Stomach (tissue), 19 donors: ENCODE data around the gene ZNF570. TPM values are rescaled to one million over a fixed set of nuclear protein-coding genes. Genes with fewer than 3 reads are reported as not detected.

Source experiments
- DNase-seq, 2 donors: peaks; one replicate each; pipeline versions ENCODE4 v3.0.0 to v3.0.0-alpha.2; 2013 to 2019
- H3K27ac ChIP-seq, 5 donors: fragments of 200-600 bp in 4 of 5; sonication (generic) in 4 of 5; one replicate each; pipeline ENCODE4 v1.5.1; 2013 to 2019; ENCODE audit warnings: mild to moderate bottlenecking in 1 of 5, moderate library complexity in 1 of 5
- H3K27me3 ChIP-seq, 3 donors: fragments of 200-600 bp; sonication (generic); one replicate each; pipeline ENCODE4 v1.5.1; 2017 to 2019; ENCODE audit warnings: mixed run types in 1 of 3
- H3K36me3 ChIP-seq, 4 donors: fragments of 200-600 bp; sonication (generic); 1 replicate in 3 of 4; 2 replicates in 1 of 4; pipeline ENCODE4 v1.5.1; 2016 to 2019
- H3K4me1 ChIP-seq, 4 donors: fragments of 200-600 bp; sonication (generic); one replicate each; pipeline ENCODE4 v1.5.1; 2016 to 2019
- H3K4me3 ChIP-seq, 4 donors: fragments of 200-600 bp; sonication (generic) in 3 of 4; one replicate each; pipeline ENCODE4 v1.5.1; 2016 to 2019; ENCODE audit warnings: mild to moderate bottlenecking in 1 of 4
- H3K9me3 ChIP-seq, 4 donors: fragments of 200-600 bp; sonication (generic); one replicate each; pipeline ENCODE4 v1.5.1; 2016 to 2019
- EP300 ChIP-seq: sonication (generic); formaldehyde crosslinking; IDR thresholded peaks from one replicate; pipeline ENCODE4 v1.6.1; 2017; ENCODE audit warnings: antibody characterized with exemption
- POLR2A ChIP-seq, 4 donors: fragments of 450-650 bp; IDR thresholded peaks; one replicate each; pipeline ENCODE4 v1.6.1; 2016; ENCODE audit warnings: antibody characterized with exemption in 4 of 4, control low read depth in 2 of 4, mild to moderate bottlenecking in 1 of 4, moderate library complexity in 1 of 4
- POLR2AphosphoS5 ChIP-seq, 3 donors: sonication (generic); formaldehyde crosslinking; IDR thresholded peaks; one replicate each; pipeline ENCODE4 v1.6.1; 2016; ENCODE audit warnings: antibody characterized with exemption in 3 of 3
- WGBS, 5 donors: extraction: QIAGEN DNeasy Blood & Tissue Kit in 3 of 5; methylation state at CpG; one replicate each; pipeline versions ENCODE4 v1.1.5 to v1.1.7; 2013 to 2018; 5-methylcytosine and 5-hydroxymethylcytosine counted together
- intact Hi-C: fragments of 100-400 bp; cut with DNase I; formaldehyde crosslinking; loops from one replicate; pipeline ENCODE4 v1.15.1; 2023; ENCODE audit warnings: low total_unique reads
- long read RNA-seq, 10 donors: transcript quantifications; one replicate each; lab custom pipeline, GENCODE V29; 2026
- polyA plus RNA-seq, 3 donors: library from polyadenylated mRNA; stranded (reverse); fragments of 200-250 nt; gene quantifications; one replicate each; pipeline ENCODE4 v1.2.3, GENCODE V29; 2013
- total RNA-seq, 5 donors: library from RNA; depleted of rRNA; stranded (reverse); fragments of >200 nt; gene quantifications; one replicate each; pipeline versions ENCODE4 v1.1.0 to v1.2.3, GENCODE V29; 2014 to 2016
- TF ChIP-seq, protein P1 (sequence below), 7 experiments: fragments of 450-650 bp in 4 of 7; fragments of 200-600 bp in 3 of 7; sonication (generic) in 3 of 7; IDR thresholded peaks; one replicate each; pipeline ENCODE4 v1.5.1; 2016 to 2019; ENCODE audit warnings: antibody characterized with exemption in 7 of 7, control low read depth in 2 of 7, mild to moderate bottlenecking in 1 of 7
- donor health status: healthy with polysubstance abuse.
- donor health status: Bipolar disorder and iron deficiency.
- donor health status: healthy.

ZNF570 gene
- total RNA-seq (10 to 100 TPM in 2 of 5 donors, 1 to 10 TPM in 3; 3.8 to 17.1 (median 8.8) TPM), polyA plus RNA-seq (1 to 10 TPM; 1.4 to 2.4 (median 1.6) TPM)
- long read RNA-seq, donor 1, partial matches to known transcripts = 0 of 1 reads
- long read RNA-seq, donor 1, other reads (novel, unspliced or antisense) = 0 of 1 reads
- long read RNA-seq, donor 2, full-length matches to known transcripts = 1 of 1 reads
- long read RNA-seq, donor 2, partial matches to known transcripts = 0 of 1 reads
- long read RNA-seq, donor 2, other reads (novel, unspliced or antisense) = 0 of 1 reads
- long read RNA-seq, donor 3 = 0 reads
- long read RNA-seq, donor 4 = 0 reads
- long read RNA-seq, donor 5, full-length matches to known transcripts = 2 of 2 reads
- long read RNA-seq, donor 5, partial matches to known transcripts = 0 of 2 reads
- long read RNA-seq, donor 5, other reads (novel, unspliced or antisense) = 0 of 2 reads
- long read RNA-seq, donor 6, full-length matches to known transcripts = 3 of 3 reads
- long read RNA-seq, donor 6, partial matches to known transcripts = 0 of 3 reads
- long read RNA-seq, donor 6, other reads (novel, unspliced or antisense) = 0 of 3 reads
- long read RNA-seq, donor 7 = 0 reads
- long read RNA-seq, donor 8, full-length matches to known transcripts = 1 of 1 reads
- long read RNA-seq, donor 8, partial matches to known transcripts = 0 of 1 reads
- long read RNA-seq, donor 8, other reads (novel, unspliced or antisense) = 0 of 1 reads
- long read RNA-seq, donor 9, full-length matches to known transcripts = 1 of 1 reads
- long read RNA-seq, donor 9, partial matches to known transcripts = 0 of 1 reads
- long read RNA-seq, donor 9, other reads (novel, unspliced or antisense) = 0 of 1 reads
- long read RNA-seq, donor 10, full-length matches to known transcripts = 2 of 2 reads
- long read RNA-seq, donor 10, partial matches to known transcripts = 0 of 2 reads
- long read RNA-seq, donor 10, other reads (novel, unspliced or antisense) = 0 of 2 reads

DNA sequence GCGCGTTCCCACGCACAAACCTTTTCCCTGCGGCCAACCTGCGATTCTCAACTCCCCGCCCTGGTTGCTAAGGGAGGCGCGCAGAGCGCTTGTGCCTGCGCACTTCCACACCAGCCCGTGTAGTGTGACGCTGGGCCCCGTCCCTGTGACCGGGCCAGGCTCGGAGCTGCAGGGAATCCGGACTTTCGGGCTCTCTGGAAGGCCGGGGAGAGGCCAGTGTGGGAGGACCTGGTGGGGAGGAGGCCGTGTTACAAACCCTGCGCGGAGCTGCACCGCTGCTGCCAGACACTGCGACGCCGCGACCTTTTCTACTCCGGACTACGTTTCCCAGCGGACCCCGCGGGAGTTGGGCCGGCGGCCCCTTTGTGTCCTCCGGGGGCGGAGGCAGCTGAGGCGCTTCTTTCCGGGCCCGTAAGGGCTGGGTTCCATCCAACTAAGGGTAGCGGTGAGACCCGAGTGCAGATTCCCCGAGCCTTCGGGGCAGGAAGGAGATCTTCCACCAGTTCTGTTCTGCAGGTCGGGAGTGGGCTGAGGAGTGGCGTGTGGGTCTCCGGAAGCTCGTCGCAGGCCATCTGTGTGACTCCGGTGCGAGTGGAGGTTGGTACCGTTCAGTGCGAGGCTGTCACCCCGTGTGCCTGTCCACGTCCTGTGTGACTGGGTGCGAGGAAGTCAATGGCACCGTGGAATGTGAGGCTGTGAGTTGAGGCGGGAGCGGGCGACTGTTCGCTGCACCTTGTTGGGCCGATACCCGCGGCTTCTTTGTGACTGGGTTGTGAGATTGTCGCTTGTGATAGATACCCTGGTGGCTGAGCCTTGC, at the start of gene ZNF570:
ZNF570 (plus strand) TSS at position 396 of the 817 bp plus-strand sequence. CDS start 999 bp downstream, outside the sequence.
- Histone ChIP-seq H3K4me1 (peaks cover 4 to 37% (median 30%) of the 10 kb centered on the region in 4 donors), H3K9me3 (peaks cover 2 to 33% (median 16%) of the 10 kb centered on the region in 4 donors), H3K27ac (peak within 1 kb of the TSS; percentile 85 to 91 (median 89)), H3K36me3 (peaks cover 3 to 37% (median 26%) of the 10 kb centered on the region in 4 donors), H3K27me3 (no peaks in the 10 kb centered on the region), H3K4me3 (peak within 1 kb of the TSS; percentile 67 to 98 (median 70))
- intact Hi-C loops = loop anchor here (10.0 kb wide), 1 partner anchor 94 kb away; the partner anchor contains the start of gene ZNF527
- WGBS, 5 donors = 0 to 1% (median 0%) methylated on average over 34 to 63 of the region's 63 CpGs
- TF ChIP-seq EP300 (no peak), POLR2A (IDR thresholded peaks at IDR 0.05) (no peak), POLR2AphosphoS5 (IDR thresholded peaks at IDR 0.05) (peak; percentile 66 to 83 (median 66))
- TF ChIP-seq, protein P1, sequence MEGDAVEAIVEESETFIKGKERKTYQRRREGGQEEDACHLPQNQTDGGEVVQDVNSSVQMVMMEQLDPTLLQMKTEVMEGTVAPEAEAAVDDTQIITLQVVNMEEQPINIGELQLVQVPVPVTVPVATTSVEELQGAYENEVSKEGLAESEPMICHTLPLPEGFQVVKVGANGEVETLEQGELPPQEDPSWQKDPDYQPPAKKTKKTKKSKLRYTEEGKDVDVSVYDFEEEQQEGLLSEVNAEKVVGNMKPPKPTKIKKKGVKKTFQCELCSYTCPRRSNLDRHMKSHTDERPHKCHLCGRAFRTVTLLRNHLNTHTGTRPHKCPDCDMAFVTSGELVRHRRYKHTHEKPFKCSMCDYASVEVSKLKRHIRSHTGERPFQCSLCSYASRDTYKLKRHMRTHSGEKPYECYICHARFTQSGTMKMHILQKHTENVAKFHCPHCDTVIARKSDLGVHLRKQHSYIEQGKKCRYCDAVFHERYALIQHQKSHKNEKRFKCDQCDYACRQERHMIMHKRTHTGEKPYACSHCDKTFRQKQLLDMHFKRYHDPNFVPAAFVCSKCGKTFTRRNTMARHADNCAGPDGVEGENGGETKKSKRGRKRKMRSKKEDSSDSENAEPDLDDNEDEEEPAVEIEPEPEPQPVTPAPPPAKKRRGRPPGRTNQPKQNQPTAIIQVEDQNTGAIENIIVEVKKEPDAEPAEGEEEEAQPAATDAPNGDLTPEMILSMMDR (IDR thresholded peaks at IDR 0.05) = no peak
- peak; percentile 89 to 97 for DNase-seq

DNA sequence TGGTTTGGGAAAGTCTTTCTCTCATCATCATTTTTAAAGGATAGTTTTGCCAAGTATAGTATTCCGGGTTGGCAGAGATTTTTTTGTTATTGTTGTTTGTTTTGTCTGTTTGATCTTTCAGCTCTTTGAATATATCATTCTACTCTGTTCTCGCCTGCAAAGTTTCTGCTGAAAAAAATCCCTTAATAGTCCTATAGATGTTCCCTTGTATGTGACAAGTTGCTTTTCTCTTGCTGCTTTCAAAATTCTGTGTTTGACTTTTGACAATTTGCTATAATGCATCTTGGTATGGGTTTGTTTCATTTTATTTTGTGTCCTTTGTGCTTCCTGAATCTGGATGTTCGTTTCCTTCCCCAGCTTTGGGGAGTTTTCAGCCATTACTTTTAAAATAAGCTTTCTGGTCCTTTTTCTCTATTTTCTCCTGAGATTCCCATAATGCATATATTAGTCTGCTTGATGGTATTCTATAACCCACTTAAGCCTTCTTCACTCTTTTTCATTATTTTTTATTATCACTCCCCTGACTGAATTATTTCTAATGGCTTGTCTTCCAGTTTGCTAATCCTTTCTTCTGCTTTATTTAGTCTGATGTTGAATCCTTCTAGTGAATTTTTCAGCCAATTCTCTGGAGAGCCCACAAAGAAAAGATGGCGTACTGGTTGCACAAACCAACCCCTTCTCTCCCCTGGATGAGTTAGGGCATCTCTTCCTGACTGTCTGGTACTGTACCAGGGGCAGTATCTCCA, 16.5 kb upstream of the ZNF570 start:
- H3K27ac ChIP-seq = no peak overlapping the region
- intact Hi-C loops = no loop called here
- 94 to 96% (median 95%) methylated on average over 4 of the region's 4 CpGs for WGBS, 5 donors
- peaks cover 19 to 42% (median 32%) of the 10 kb centered on the region in 4 donors for H3K36me3 ChIP-seq
- peaks cover 68 to 100% (median 97%) of the 10 kb centered on the region in 4 donors for H3K9me3 ChIP-seq
- no peaks in the 10 kb centered on the region for H3K4me1 ChIP-seq
- TF ChIP-seq POLR2AphosphoS5 (IDR thresholded peaks at IDR 0.05) = no peak
- no peak for TF ChIP-seq POLR2A (IDR thresholded peaks at IDR 0.05)
- TF ChIP-seq EP300 = no peak
- TF ChIP-seq, protein P1 (IDR thresholded peaks at IDR 0.05) = no peak
- no peak overlapping the region for H3K4me3 ChIP-seq
- no peak for DNase-seq
- H3K27me3 ChIP-seq = no peaks in the 10 kb centered on the region

DNA sequence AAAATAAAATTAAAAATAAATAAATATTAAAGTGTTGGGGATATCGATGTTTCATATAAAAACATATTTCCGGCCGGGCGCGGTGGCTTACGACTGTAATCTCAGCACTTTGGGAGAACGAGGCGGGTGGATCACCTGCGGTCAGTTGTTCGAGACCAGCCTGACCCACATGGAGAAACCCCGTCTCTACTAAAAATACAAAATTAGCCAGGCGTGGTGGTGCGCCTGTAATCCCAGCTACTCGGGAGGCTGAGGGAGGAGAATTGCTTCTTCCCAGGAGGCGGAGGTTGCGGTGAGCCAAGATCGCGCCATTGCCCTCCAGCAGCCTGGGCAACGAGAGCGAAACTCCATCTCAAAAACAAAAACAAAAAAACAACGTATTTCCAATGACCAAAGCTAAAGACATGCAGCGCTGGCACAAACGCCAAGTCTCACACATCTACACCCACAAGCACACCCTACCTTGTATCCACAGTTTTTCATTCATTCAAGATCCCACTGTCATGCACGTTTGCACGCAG, 2.8 kb upstream of the ZNF570 start:
- Histone ChIP-seq H3K4me3 (peak overlapping the region; percentile 68 to 98 (median 89)), H3K4me1 (peaks cover 4 to 37% (median 30%) of the 10 kb centered on the region in 4 donors), H3K36me3 (peaks cover 3 to 39% (median 39%) of the 10 kb centered on the region in 4 donors), H3K9me3 (peaks cover 0 to 30% (median 14%) of the 10 kb centered on the region in 4 donors), H3K27me3 (no peaks in the 10 kb centered on the region), H3K27ac (peak overlapping the region; percentile 81 to 90 (median 86))
- WGBS, 5 donors = 29 to 36% (median 33%) methylated on average over 25 of the region's 25 CpGs
- intact Hi-C loops = loop anchor here (10.0 kb wide), 1 partner anchor 92 kb away; the partner anchor contains the start of gene ZNF527
- no peak for DNase-seq
- TF ChIP-seq EP300 = no peak
- no peak for TF ChIP-seq POLR2AphosphoS5 (IDR thresholded peaks at IDR 0.05)
- TF ChIP-seq, protein P1 (IDR thresholded peaks at IDR 0.05) = no peak
- no peak for TF ChIP-seq POLR2A (IDR thresholded peaks at IDR 0.05)
